ENCODE results near the gene ACSM2B.

DNA sequence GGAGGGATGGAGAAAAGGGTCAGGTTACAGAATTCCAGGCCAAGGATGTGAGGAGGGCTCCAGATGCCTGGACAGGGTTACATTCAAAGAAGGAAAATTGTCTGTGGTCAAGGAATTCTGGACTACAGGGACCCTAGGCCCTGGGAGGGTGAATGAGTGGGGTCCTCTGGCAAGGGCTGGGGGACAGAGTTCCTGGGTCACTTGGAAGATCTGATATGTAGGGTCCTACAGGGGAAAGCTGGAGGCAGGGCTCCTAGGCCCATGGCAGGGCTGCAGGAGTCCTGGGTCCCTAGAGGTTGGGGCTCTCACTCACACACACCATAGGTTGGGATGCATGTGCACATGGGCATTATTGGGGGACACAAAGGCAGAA lies 46.3 kb upstream of the ACSM2B start:
- TF ChIP-seq TAF1 (IDR thresholded peaks at IDR 0.05; ENCODE audit: borderline replicate concordance, insufficient read depth, low read length) = no peak
- TF ChIP-seq, protein P1, sequence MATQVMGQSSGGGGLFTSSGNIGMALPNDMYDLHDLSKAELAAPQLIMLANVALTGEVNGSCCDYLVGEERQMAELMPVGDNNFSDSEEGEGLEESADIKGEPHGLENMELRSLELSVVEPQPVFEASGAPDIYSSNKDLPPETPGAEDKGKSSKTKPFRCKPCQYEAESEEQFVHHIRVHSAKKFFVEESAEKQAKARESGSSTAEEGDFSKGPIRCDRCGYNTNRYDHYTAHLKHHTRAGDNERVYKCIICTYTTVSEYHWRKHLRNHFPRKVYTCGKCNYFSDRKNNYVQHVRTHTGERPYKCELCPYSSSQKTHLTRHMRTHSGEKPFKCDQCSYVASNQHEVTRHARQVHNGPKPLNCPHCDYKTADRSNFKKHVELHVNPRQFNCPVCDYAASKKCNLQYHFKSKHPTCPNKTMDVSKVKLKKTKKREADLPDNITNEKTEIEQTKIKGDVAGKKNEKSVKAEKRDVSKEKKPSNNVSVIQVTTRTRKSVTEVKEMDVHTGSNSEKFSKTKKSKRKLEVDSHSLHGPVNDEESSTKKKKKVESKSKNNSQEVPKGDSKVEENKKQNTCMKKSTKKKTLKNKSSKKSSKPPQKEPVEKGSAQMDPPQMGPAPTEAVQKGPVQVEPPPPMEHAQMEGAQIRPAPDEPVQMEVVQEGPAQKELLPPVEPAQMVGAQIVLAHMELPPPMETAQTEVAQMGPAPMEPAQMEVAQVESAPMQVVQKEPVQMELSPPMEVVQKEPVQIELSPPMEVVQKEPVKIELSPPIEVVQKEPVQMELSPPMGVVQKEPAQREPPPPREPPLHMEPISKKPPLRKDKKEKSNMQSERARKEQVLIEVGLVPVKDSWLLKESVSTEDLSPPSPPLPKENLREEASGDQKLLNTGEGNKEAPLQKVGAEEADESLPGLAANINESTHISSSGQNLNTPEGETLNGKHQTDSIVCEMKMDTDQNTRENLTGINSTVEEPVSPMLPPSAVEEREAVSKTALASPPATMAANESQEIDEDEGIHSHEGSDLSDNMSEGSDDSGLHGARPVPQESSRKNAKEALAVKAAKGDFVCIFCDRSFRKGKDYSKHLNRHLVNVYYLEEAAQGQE (IDR thresholded peaks at IDR 0.05; ENCODE audit: insufficient read depth in 1 of 2, low read depth in 2 of 2, low read length in 2 of 2) = no peak
- TF ChIP-seq POLR2AphosphoS5 (IDR thresholded peaks at IDR 0.05; ENCODE audit: low read depth, low read length) = no peak
- TF ChIP-seq SIN3A (IDR thresholded peaks at IDR 0.05; ENCODE audit: borderline replicate concordance, insufficient read depth, low read length) = no peak
- no peak for TF ChIP-seq FOXP2 (optimal IDR thresholded peaks at IDR 0.05; ENCODE audit: borderline replicate concordance, extremely low read depth, extremely low read length, insufficient read depth)

Measured in PFSK-1 (cell line).